ENCODE results near the gene CYP4V2.

GRCh38 chr4:186205156-186205555 lies 13.8 kb downstream of the CYP4V2 start:
- TF ChIP-seq TAF1 (IDR thresholded peaks at IDR 0.05; ENCODE audit: low read depth) = no peak
- TF ChIP-seq REST (IDR thresholded peaks at IDR 0.05; ENCODE audit: low read depth) = no peak
- no peak for TF ChIP-seq EP300 (IDR thresholded peaks at IDR 0.05; ENCODE audit: borderline replicate concordance)
- TF ChIP-seq CEBPB (IDR thresholded peaks at IDR 0.05) = no peak
- no peak for TF ChIP-seq MAX (IDR thresholded peaks at IDR 0.05)
- TF ChIP-seq YY1 (IDR thresholded peaks at IDR 0.05; ENCODE audit: low read depth) = no peak
- no peak for TF ChIP-seq FOXM1 (IDR thresholded peaks at IDR 0.05; ENCODE audit: borderline replicate concordance, low read depth)
- no peak for TF ChIP-seq RAD21 (IDR thresholded peaks at IDR 0.05; ENCODE audit: low read depth)
- no peak for TF ChIP-seq CREB1 (IDR thresholded peaks at IDR 0.05; ENCODE audit: low read depth)
- no peak for TF ChIP-seq TEAD4 (IDR thresholded peaks at IDR 0.05)
- no peak for TF ChIP-seq TCF12 (IDR thresholded peaks at IDR 0.05; ENCODE audit: low read depth)
- TF ChIP-seq NFIC (IDR thresholded peaks at IDR 0.05) = no peak
- TF ChIP-seq USF1 (IDR thresholded peaks at IDR 0.05) = no peak

Data from Ishikawa (cell line).